Ascending aorta (tissue), 2 donors: ENCODE data around the gene COL15A1. TPM values are rescaled to one million over a fixed set of nuclear protein-coding genes. Genes with fewer than 3 reads are reported as not detected.
A peak's percentile ranks its signal among the peaks of the same experiment; 100 is the strongest.

ENCODE experiments used
- DNase-seq, 2 donors: peaks; one replicate each; pipeline ENCODE4 v3.0.0-alpha.2; 2019; ENCODE audit warnings: low spot score in 2 of 2
- H3K27ac ChIP-seq, 2 donors: fragments of 200-600 bp; sonication (generic); one replicate each; pipeline ENCODE4 v1.5.1; 2016 to 2017; ENCODE audit warnings: mild to moderate bottlenecking in 1 of 2
- H3K27me3 ChIP-seq: fragments of 200-600 bp; sonication (generic); one replicate; pipeline ENCODE4 v1.5.1; 2017
- H3K36me3 ChIP-seq, 2 donors: fragments of 200-600 bp; sonication (generic); one replicate each; pipeline ENCODE4 v1.5.1; 2016
- H3K4me1 ChIP-seq, 2 donors: fragments of 200-600 bp; sonication (generic); one replicate each; pipeline ENCODE4 v1.5.1; 2016 to 2017; ENCODE audit warnings: mild to moderate bottlenecking in 1 of 2
- H3K4me3 ChIP-seq, 2 donors: fragments of 200-600 bp; sonication (generic); one replicate each; pipeline ENCODE4 v1.5.1; 2016 to 2017; ENCODE audit warnings: mild to moderate bottlenecking in 1 of 2
- H3K9me3 ChIP-seq, 2 donors: fragments of 200-600 bp; sonication (generic); one replicate each; pipeline ENCODE4 v1.5.1; 2016
- CTCF ChIP-seq, 3 experiments: fragments of 200-600 bp in 2 of 3; fragments of 450-650 bp in 1 of 3; sonication (generic) in 2 of 3; IDR thresholded peaks; one replicate each; pipeline ENCODE4 v1.5.1; 2016 to 2019; ENCODE audit warnings: antibody characterized with exemption in 3 of 3, mild to moderate bottlenecking in 1 of 3, moderate library complexity in 1 of 3
- intact Hi-C: fragments of 100-400 bp; cut with DNase I; formaldehyde crosslinking; loops from one replicate; pipeline ENCODE4 v1.15.1; 2023
- total RNA-seq: library from RNA; depleted of rRNA; stranded (reverse); fragments of >200 nt; gene quantifications from one replicate; pipeline ENCODE4 v1.1.0, GENCODE V29; 2016

The COL15A1 gene
- total RNA-seq, 1 donor from 2014 or later = 58.6 TPM

DNA sequence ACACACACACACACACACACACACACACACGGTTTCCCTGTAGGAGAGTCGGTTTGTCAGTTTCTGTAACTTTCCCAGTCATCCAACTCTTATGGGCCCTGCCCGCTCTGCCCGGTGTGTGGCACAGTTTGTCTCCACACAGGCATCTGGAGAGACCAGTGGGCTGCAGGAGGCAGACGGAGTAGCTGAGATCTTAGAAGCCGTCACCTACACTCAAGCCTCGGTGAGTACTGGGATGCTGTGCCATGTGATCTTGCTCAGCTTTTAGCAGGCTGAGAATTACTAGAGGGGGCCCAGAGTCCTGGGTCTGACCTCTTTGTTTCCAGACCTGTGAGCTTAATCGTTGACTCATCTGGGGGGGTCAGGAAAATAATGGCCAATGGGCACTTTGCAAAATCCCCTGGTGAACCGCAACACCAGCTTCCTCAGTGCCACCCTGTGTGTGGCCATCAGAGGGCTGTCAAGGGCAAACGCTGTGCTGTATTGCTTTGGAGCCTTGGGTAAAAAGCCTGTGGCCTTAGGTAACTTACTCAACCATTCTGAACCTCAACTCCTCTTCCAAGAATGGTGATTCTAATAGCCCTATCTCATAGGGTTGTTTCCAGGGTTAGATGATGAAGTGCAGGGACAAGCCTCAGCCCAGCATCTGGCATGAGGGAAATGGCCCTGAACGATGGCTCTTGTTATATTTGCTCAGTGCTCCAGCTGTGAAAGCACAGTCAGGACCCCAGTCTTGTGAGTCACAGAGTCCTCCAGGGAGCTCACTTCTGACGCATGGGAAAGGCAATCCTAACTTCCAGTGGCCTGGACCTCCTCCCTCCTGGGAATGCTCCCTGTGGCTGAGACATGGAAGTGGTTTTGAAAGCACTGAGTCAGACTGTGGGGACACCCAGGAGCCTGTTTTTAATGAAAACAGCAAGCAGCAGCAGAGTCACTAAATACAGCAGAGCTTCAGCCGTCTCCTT is 45.6 kb downstream of the COL15A1 start:
- Histone ChIP-seq H3K36me3 (no peaks in the 10 kb centered on the region), H3K27me3 (no peaks in the 10 kb centered on the region), H3K4me3 (no peak overlapping the region), H3K9me3 (no peaks in the 10 kb centered on the region), H3K4me1 (peaks cover 18 to 29% of the 10 kb centered on the region in 2 donors), H3K27ac (peak overlapping the region; percentile 81 to 82)
- intact Hi-C loops = loop anchor here (1.0 to 5.0 kb wide), 3 partner anchors 9 to 833 kb away; partner anchors contain the start of genes ANKS6 and NR4A3
- DNase-seq = peak; percentile 81 to 98
- peak; percentile 27 to 44 (median 36) for TF ChIP-seq CTCF (IDR thresholded peaks at IDR 0.05)

DNA sequence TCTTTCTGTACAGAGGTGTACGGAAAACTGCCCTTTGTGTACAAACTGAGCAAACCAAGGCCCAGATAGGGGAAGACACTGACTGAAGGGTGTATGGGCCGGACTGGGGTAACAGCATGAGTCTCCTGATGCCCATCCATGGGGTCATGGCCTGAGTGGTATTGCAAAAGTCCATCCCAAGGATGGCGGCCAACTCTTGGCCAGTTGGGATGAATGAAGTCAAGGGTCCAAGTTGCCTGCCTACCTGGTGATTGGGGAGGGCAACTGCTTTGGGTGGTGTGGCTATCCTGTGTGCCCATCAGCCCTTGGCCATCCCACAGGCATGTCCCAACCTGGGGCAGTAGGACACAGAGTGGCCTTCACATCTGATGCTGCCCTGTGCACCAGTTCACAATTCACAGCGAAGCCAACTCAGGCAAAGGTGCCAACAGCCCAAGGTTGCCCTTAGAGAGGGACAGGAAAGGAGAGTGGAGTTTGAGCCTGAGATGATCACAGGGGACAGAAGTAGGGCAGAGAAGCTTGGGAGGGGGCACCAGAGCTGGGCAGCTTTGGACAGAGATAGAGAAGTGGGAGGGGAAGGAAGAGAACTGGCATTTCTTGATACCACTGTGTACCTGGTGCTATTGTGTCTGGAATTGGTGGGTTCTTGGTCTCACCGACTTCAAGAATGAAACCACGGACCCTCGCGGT is 46.6 kb downstream of the COL15A1 start:
- no peak overlapping the region for H3K4me3 ChIP-seq
- no peak for TF ChIP-seq CTCF (IDR thresholded peaks at IDR 0.05)
- no peaks in the 10 kb centered on the region for H3K36me3 ChIP-seq
- intact Hi-C loops = loop anchor here (10.0 kb wide), 1 partner anchor 234 kb away; the partner anchor contains the start of genes ALG2 and SEC61B
- H3K27me3 ChIP-seq = no peaks in the 10 kb centered on the region
- H3K9me3 ChIP-seq = no peaks in the 10 kb centered on the region
- no peak for DNase-seq
- peak overlapping the region; percentile 63 for H3K27ac ChIP-seq
- H3K4me1 ChIP-seq = peaks cover 18 to 35% of the 10 kb centered on the region in 2 donors

- H3K4me3 ChIP-seq = no peak overlapping the region
- peaks cover 13 to 30% of the 10 kb centered on the region in 2 donors for H3K4me1 ChIP-seq
- no peak overlapping the region for H3K27ac ChIP-seq
- H3K36me3 ChIP-seq = no peaks in the 10 kb centered on the region
- peak in 1 of 2 donors; percentile 60 for DNase-seq
- no peaks in the 10 kb centered on the region for H3K27me3 ChIP-seq
- no peaks in the 10 kb centered on the region for H3K9me3 ChIP-seq
- no peak for TF ChIP-seq CTCF (IDR thresholded peaks at IDR 0.05)
- intact Hi-C loops = loop anchor here (10.0 kb wide), 1 partner anchor 233 kb away; the partner anchor contains the start of genes ALG2 and SEC61B
These were observed 48.6 kb downstream of the COL15A1 start for GRCh38 chr9:98992107-98992884.

DNA sequence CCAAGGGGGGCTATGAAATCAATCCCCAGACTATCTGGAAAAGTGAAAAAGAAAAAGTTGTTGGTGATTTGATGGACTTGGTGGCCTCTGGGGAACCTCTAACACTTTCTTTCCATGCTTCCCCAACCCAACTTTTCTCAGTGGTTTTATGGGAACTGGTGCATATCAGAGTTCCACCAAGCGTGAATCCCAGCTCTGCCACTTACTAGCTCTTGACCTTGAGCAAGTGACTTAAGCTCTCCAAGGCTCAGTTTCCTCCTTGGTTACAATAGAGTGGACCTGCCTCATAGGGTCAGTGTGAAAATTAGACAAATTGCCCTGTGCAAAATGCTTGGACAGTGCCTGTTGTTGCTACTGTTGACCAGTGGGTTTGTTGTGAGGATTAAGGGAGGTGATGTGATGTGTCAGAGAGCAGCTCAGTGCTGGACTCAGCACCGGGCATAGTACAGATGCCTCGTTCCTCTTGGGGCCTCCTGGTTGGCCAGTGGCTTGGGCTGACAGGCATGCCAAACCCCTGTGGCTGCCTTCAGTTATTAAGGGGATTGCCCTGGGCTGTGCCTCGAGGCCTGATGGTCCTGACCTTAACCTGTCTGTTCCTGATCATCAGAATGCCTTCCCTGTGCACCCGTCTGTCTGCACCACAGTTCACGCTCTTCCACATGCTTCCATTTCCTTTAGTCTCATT is 49.3 kb downstream of the COL15A1 start:
- H3K36me3 ChIP-seq = no peaks in the 10 kb centered on the region
- H3K27me3 ChIP-seq = no peaks in the 10 kb centered on the region
- no peak for TF ChIP-seq CTCF (IDR thresholded peaks at IDR 0.05)
- DNase-seq = no peak
- no peak overlapping the region for H3K27ac ChIP-seq
- H3K4me3 ChIP-seq = no peak overlapping the region
- H3K4me1 ChIP-seq = peaks cover 13 to 30% of the 10 kb centered on the region in 2 donors
- intact Hi-C loops = loop anchor here (10.0 kb wide), 1 partner anchor 232 kb away; the partner anchor contains the start of genes ALG2 and SEC61B
- H3K9me3 ChIP-seq = no peaks in the 10 kb centered on the region
